Fibroblast of villous mesenchyme (primary cell): ENCODE results near the gene REEP5. TPM values are rescaled to one million over a fixed set of nuclear protein-coding genes. Genes with fewer than 3 reads are reported as not detected.

Source experiments
- DNase-seq: peaks from one replicate; pipeline ENCODE4 v3.0.0-alpha.2; 2010; ENCODE audit warnings: low read depth
- H3K4me3 ChIP-seq: 2 replicates; pipeline ENCODE4 v1.5.1; 2011; ENCODE audit warnings: low read depth, mild to moderate bottlenecking, low read length
- CTCF ChIP-seq: IDR thresholded peaks from 2 replicates; pipeline ENCODE4 v1.5.1; 2012; ENCODE audit warnings: low read depth, mild to moderate bottlenecking, low read length; ENCODE audit not compliant: insufficient read depth
- total RNA-seq: library from RNA; depleted of rRNA; stranded (reverse); fragments of >200 nt; gene quantifications from 2 replicates; pipeline ENCODE4 v1.2.3, GENCODE V29; 2012

Gene REEP5
- total RNA-seq, 1 donor = 48.8 TPM

- no peak for TF ChIP-seq CTCF
- no peak overlapping the region for H3K4me3 ChIP-seq
- no peak for DNase-seq
Measured at GRCh38 chr5:112870966-112871365, 51.1 kb downstream of the REEP5 start.

- no peak for TF ChIP-seq CTCF
- DNase-seq = no peak
- no peak overlapping the region for H3K4me3 ChIP-seq
Measured at GRCh38 chr5:112869948-112870347, 52.1 kb downstream of the REEP5 start.

GRCh38 chr5:112867411-112867810 lies 54.6 kb downstream of the REEP5 start:
- TF ChIP-seq CTCF = no peak
- no peak overlapping the region for H3K4me3 ChIP-seq
- DNase-seq = no peak

- no peak for TF ChIP-seq CTCF
- H3K4me3 ChIP-seq = no peak overlapping the region
- DNase-seq = no peak
Measured at GRCh38 chr5:112866739-112867138, 55.3 kb downstream of the REEP5 start.

GRCh38 chr5:112865128-112865527 lies 56.9 kb downstream of the REEP5 start:
- no peak for TF ChIP-seq CTCF
- H3K4me3 ChIP-seq = no peak overlapping the region
- DNase-seq = no peak

- H3K4me3 ChIP-seq = peak overlapping the region; percentile 70
- no peak for TF ChIP-seq CTCF
- DNase-seq = no peak
Measured at GRCh38 chr5:112863549-112863948, 58.5 kb downstream of the REEP5 start.

- TF ChIP-seq CTCF = no peak
- no peak for DNase-seq
- peak overlapping the region; percentile 70 for H3K4me3 ChIP-seq
Measured at GRCh38 chr5:112862085-112862484, 59.9 kb downstream of the REEP5 start.
